ENCODE results near the gene IQCM. TPM values are rescaled to one million over a fixed set of nuclear protein-coding genes. Genes with fewer than 3 reads are reported as not detected.

IQCM gene
- total RNA-seq, 3 donors from 2014 or later, result not detected

GRCh38 chr4:149500806-149501205 is 314.8 kb downstream of the IQCM start:
- Histone ChIP-seq H3K27ac (no peak overlapping the region), H3K36me3 (no peaks in the 10 kb centered on the region), H3K4me3 (no peak overlapping the region), H3K4me1 (no peaks in the 10 kb centered on the region), H3K9me3 (no peaks in the 10 kb centered on the region), H3K27me3 (no peaks in the 10 kb centered on the region)
- TF ChIP-seq, protein P1, sequence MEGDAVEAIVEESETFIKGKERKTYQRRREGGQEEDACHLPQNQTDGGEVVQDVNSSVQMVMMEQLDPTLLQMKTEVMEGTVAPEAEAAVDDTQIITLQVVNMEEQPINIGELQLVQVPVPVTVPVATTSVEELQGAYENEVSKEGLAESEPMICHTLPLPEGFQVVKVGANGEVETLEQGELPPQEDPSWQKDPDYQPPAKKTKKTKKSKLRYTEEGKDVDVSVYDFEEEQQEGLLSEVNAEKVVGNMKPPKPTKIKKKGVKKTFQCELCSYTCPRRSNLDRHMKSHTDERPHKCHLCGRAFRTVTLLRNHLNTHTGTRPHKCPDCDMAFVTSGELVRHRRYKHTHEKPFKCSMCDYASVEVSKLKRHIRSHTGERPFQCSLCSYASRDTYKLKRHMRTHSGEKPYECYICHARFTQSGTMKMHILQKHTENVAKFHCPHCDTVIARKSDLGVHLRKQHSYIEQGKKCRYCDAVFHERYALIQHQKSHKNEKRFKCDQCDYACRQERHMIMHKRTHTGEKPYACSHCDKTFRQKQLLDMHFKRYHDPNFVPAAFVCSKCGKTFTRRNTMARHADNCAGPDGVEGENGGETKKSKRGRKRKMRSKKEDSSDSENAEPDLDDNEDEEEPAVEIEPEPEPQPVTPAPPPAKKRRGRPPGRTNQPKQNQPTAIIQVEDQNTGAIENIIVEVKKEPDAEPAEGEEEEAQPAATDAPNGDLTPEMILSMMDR (IDR thresholded peaks at IDR 0.05), result no peak
- TF ChIP-seq POLR2A (IDR thresholded peaks at IDR 0.05) (no peak), POLR2AphosphoS5 (IDR thresholded peaks at IDR 0.05) (no peak)
- intact Hi-C loops (cut with DNase I; ENCODE audit: low total_unique reads), result no loop called here
- DNase-seq (ENCODE audit: low spot score in 2 of 2), result no peak

DNA sequence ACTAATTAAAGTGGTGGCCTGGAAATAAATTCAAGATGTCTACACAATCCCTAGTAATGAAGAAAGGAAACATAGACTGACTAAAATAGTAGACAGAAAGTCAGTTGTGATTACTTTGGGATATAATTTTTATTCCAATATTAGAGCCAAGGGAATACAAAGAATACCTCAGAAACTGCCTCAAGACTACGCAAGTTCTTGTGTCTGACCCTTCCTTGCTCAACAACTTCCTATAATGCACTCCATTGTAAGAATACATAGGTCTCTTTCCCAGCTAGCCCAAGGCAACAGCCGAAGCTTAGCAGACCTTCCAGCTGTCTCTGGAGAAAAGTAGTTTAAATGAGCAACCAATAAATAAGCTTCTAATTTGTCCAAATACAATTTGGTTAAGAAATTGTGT is 315.9 kb downstream of the IQCM start:
- no peak for DNase-seq (ENCODE audit: low spot score in 2 of 2)
- no peak overlapping the region for H3K4me3 ChIP-seq
- no peaks in the 10 kb centered on the region for H3K9me3 ChIP-seq
- H3K4me1 ChIP-seq, result no peaks in the 10 kb centered on the region
- TF ChIP-seq, protein P1 (IDR thresholded peaks at IDR 0.05), result no peak
- TF ChIP-seq POLR2A (IDR thresholded peaks at IDR 0.05) (no peak), POLR2AphosphoS5 (IDR thresholded peaks at IDR 0.05) (no peak)
- H3K36me3 ChIP-seq, result no peaks in the 10 kb centered on the region
- H3K27ac ChIP-seq, result peak overlapping the region in 1 of 2 donors; percentile 16
- intact Hi-C loops (cut with DNase I; ENCODE audit: low total_unique reads), result no loop called here
- H3K27me3 ChIP-seq, result no peaks in the 10 kb centered on the region

DNA sequence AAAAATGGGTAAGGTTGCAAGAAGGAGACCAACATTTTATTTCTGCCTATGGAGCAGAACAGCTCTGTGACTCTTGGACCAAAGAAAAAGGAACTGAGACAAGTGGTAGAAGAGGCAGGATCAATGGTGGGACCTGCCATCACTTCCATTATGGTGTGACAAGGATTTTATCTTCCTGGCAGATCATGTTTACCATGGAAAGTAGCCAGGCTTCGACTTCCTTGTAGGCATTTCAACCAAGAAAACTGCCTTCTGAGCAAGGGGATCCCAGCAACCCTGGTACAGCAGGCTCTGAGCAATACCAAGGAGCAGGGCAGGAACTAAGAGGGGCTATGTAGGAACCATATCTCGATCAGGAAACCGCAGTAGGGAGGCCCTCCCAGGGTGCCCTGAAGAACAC is 317.4 kb downstream of the IQCM start:
- no peak overlapping the region for H3K4me3 ChIP-seq
- TF ChIP-seq, protein P1 (IDR thresholded peaks at IDR 0.05), result no peak
- no peak for TF ChIP-seq POLR2AphosphoS5 (IDR thresholded peaks at IDR 0.05)
- TF ChIP-seq POLR2A (IDR thresholded peaks at IDR 0.05), result no peak
- no peaks in the 10 kb centered on the region for H3K4me1 ChIP-seq
- no peaks in the 10 kb centered on the region for H3K36me3 ChIP-seq
- DNase-seq (ENCODE audit: low spot score in 2 of 2), result no peak
- no peaks in the 10 kb centered on the region for H3K9me3 ChIP-seq
- intact Hi-C loops (cut with DNase I; ENCODE audit: low total_unique reads), result no loop called here
- no peak overlapping the region for H3K27ac ChIP-seq
- no peaks in the 10 kb centered on the region for H3K27me3 ChIP-seq

- Histone ChIP-seq H3K36me3 (no peaks in the 10 kb centered on the region), H3K9me3 (no peaks in the 10 kb centered on the region), H3K4me3 (no peak overlapping the region), H3K27me3 (no peaks in the 10 kb centered on the region), H3K4me1 (no peaks in the 10 kb centered on the region), H3K27ac (no peak overlapping the region)
- no peak for DNase-seq (ENCODE audit: low spot score in 2 of 2)
- intact Hi-C loops (cut with DNase I; ENCODE audit: low total_unique reads), result no loop called here
- TF ChIP-seq POLR2AphosphoS5 (IDR thresholded peaks at IDR 0.05), result no peak
- no peak for TF ChIP-seq POLR2A (IDR thresholded peaks at IDR 0.05)
- TF ChIP-seq, protein P1 (IDR thresholded peaks at IDR 0.05), result no peak
Measured at GRCh38 chr4:149493492-149493891, 322.2 kb downstream of the IQCM start.

DNA sequence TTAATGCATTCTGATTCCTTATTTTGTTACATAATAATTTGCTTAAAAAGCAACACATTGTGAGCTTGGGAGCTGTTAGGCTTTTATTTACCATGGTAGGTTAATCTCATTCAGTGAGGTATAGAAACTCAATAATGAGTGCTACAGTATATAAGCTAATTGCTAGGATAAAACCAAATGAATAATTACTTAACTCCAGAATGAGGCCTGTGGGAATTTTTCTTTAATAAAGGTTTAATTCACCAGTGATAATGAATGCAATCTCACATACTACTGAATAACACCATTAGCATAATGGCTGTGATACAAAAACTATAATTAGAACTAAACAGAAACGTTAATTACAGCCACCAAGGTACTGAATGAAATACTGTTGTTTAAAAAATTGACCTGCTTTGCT is 326.3 kb downstream of the IQCM start:
- Histone ChIP-seq H3K4me3 (no peak overlapping the region), H3K4me1 (no peaks in the 10 kb centered on the region), H3K27ac (no peak overlapping the region), H3K36me3 (no peaks in the 10 kb centered on the region), H3K27me3 (no peaks in the 10 kb centered on the region), H3K9me3 (no peaks in the 10 kb centered on the region)
- TF ChIP-seq POLR2AphosphoS5 (IDR thresholded peaks at IDR 0.05) (no peak), POLR2A (IDR thresholded peaks at IDR 0.05) (no peak)
- TF ChIP-seq, protein P1 (IDR thresholded peaks at IDR 0.05), result no peak
- intact Hi-C loops (cut with DNase I; ENCODE audit: low total_unique reads), result loop anchor here (5.0 kb wide), 1 partner anchor 272 kb away; no protein-coding TSS in a partner anchor
- no peak for DNase-seq (ENCODE audit: low spot score in 2 of 2)

All from breast epithelium (tissue), 4 donors.